H1 (cell line): ENCODE measurements around the gene SERPINA1. TPM values are rescaled to one million over a fixed set of nuclear protein-coding genes. Genes with fewer than 3 reads are reported as not detected.

Source experiments
- CTCF ChIA-PET: fragments of 300-600 bp; sonication (Branson Sonifier 250); formaldehyde crosslinking; loops from one replicate; lab custom pipeline; 2021; ENCODE audit not compliant: partially characterized antibody; lab: Charles Lee
- POLR2A ChIA-PET: fragments of 300-600 bp; sonication (Branson Sonifier 250); formaldehyde crosslinking; loops from one replicate; lab custom pipeline; 2021; ENCODE audit warnings: inconsistent platforms; ENCODE audit not compliant: partially characterized antibody; lab: Charles Lee
- DNase-seq, 2 experiments: peaks; one replicate each; pipeline versions ENCODE4 v3.0.0 to v3.0.0-alpha.2; 2010 to 2022; ENCODE audit warnings: low spot score in 2 of 2, low read depth in 1 of 2, mixed read lengths in 1 of 2
- FAIRE-seq: peaks from 2 replicates; lab custom pipeline; 2011; peaks lifted over from hg19 to GRCh38; lab: Jason Lieb, UNC
- H2AFZ ChIP-seq: 2 replicates; pipeline ENCODE4 v1.8.1; 2012; ENCODE audit warnings: low read length, inconsistent platforms
- H2AK5ac ChIP-seq: 2 replicates; pipeline ENCODE4 v1.6.1; 2013; ENCODE audit warnings: low read depth, low read length
- H2BK120ac ChIP-seq: replicated peaks from 2 replicates; pipeline ENCODE3; 2013; ENCODE audit warnings: low read depth, low read length, inconsistent platforms
- H2BK12ac ChIP-seq: 2 replicates; pipeline ENCODE4 v1.6.1; 2013; ENCODE audit warnings: low read depth, low read length
- H2BK15ac ChIP-seq: 2 replicates; pipeline ENCODE4 v1.6.1; 2013; ENCODE audit warnings: low read length
- H2BK20ac ChIP-seq: 2 replicates; pipeline ENCODE4 v1.6.1; 2013; ENCODE audit warnings: low read length
- H2BK5ac ChIP-seq: 2 replicates; pipeline ENCODE4 v1.6.1; 2013; ENCODE audit warnings: low read depth, low read length
- H3K14ac ChIP-seq: 2 replicates; pipeline ENCODE4 v1.6.1; 2013; ENCODE audit warnings: inconsistent platforms; ENCODE audit not compliant: insufficient read length
- H3K18ac ChIP-seq: 2 replicates; pipeline ENCODE4 v1.6.1; 2013; ENCODE audit warnings: low read length; ENCODE audit errors: extremely low read depth
- H3K23ac ChIP-seq: 2 replicates; pipeline ENCODE4 v1.6.1; 2013; ENCODE audit warnings: inconsistent platforms; ENCODE audit not compliant: insufficient read length
- H3K23me2 ChIP-seq: 2 replicates; pipeline ENCODE4 v1.6.1; 2013; ENCODE audit warnings: low read depth, low read length
- H3K27ac ChIP-seq: 2 replicates; pipeline ENCODE4 v1.6.1; 2011; ENCODE audit warnings: low read depth, low read length, inconsistent platforms
- H3K27me3 ChIP-seq, 4 experiments: replicated peaks in 1 of 4; 1 replicate in 1 of 4; 2 replicates in 3 of 4; pipeline versions ENCODE4 v1.6.1 to v1.8.1; 2011 to 2013; ENCODE audit warnings: low read length in 3 of 4, mild to moderate bottlenecking in 3 of 4, inconsistent platforms in 2 of 4, mixed read lengths in 2 of 4, moderate library complexity in 1 of 4; ENCODE audit not compliant: control insufficient read depth in 3 of 4, insufficient read depth in 3 of 4; ENCODE audit errors: extremely low read depth in 1 of 4
- H3K36me3 ChIP-seq, 4 experiments: 2 replicates each; pipeline versions ENCODE4 v1.6.1 to v1.8.1; 2011 to 2013; ENCODE audit warnings: mild to moderate bottlenecking in 4 of 4, low read length in 3 of 4, moderate library complexity in 2 of 4, control low read depth in 1 of 4, inconsistent platforms in 1 of 4; ENCODE audit not compliant: insufficient read depth in 4 of 4, control insufficient read depth in 2 of 4
- H3K4ac ChIP-seq: replicated peaks from 2 replicates; pipeline ENCODE3; 2013; ENCODE audit warnings: low read length, low read depth, mixed read lengths, inconsistent platforms; ENCODE audit not compliant: insufficient read length
- H3K4me1 ChIP-seq, 4 experiments: replicated peaks in 1 of 4; 1 replicate in 1 of 4; 2 replicates in 3 of 4; pipeline versions ENCODE4 v1.6.1 to v1.8.1; 2011 to 2013; ENCODE audit warnings: low read length in 3 of 4, inconsistent platforms in 2 of 4, mixed read lengths in 1 of 4; ENCODE audit not compliant: insufficient read depth in 4 of 4, control insufficient read depth in 3 of 4
- H3K4me2 ChIP-seq, 2 experiments: 2 replicates each; pipeline versions ENCODE4 v1.6.1 to v1.8.1; 2011 to 2013; ENCODE audit warnings: low read depth in 2 of 2, low read length in 2 of 2, control low read depth in 1 of 2, inconsistent platforms in 1 of 2, mild to moderate bottlenecking in 1 of 2; ENCODE audit not compliant: insufficient read depth in 1 of 2
- H3K4me3 ChIP-seq, 4 experiments: fragments of 200-600, 300-600 bp in 1 of 4; sonication (generic), shearing (Covaris generic), sonication (Bioruptor Twin) in 1 of 4; 2 replicates each; pipeline versions ENCODE4 v1.5.1 to v1.8.1; 2011 to 2016; ENCODE audit warnings: low read length in 4 of 4, low read depth in 3 of 4, control low read depth in 2 of 4, inconsistent platforms in 2 of 4, mild to moderate bottlenecking in 2 of 4, mixed read lengths in 1 of 4, moderate library complexity in 1 of 4; ENCODE audit not compliant: insufficient read depth in 2 of 4; ENCODE audit errors: extremely low read depth in 1 of 4
- H3K56ac ChIP-seq: replicated peaks from 2 replicates; pipeline ENCODE3; 2013; ENCODE audit warnings: low read depth, mild to moderate bottlenecking, mixed read lengths, low read length, inconsistent platforms; ENCODE audit not compliant: insufficient read length
- H3K79me1 ChIP-seq: 2 replicates; pipeline ENCODE4 v1.6.1; 2013; ENCODE audit warnings: low read depth, low read length, control low read depth
- H3K79me2 ChIP-seq, 2 experiments: 2 replicates each; pipeline versions ENCODE4 v1.6.1 to v1.8.1; 2012 to 2013; ENCODE audit warnings: low read length in 2 of 2, mild to moderate bottlenecking in 2 of 2, inconsistent platforms in 1 of 2; ENCODE audit not compliant: insufficient read depth in 2 of 2, control insufficient read depth in 1 of 2
- H3K9ac ChIP-seq, 4 experiments: replicated peaks in 1 of 4; 1 replicate in 1 of 4; 2 replicates in 3 of 4; pipeline versions ENCODE4 v1.6.1 to v1.8.1; 2011 to 2013; ENCODE audit warnings: low read depth in 3 of 4, low read length in 3 of 4, control low read depth in 2 of 4, mild to moderate bottlenecking in 2 of 4, moderate library complexity in 2 of 4, inconsistent platforms in 1 of 4; ENCODE audit errors: extremely low read depth in 1 of 4
- H3K9me3 ChIP-seq, 2 experiments: 2 replicates each; pipeline versions ENCODE4 v1.6.1 to v1.8.1; 2012 to 2013; ENCODE audit warnings: mild to moderate bottlenecking in 2 of 2, moderate library complexity in 2 of 2, control low read depth in 1 of 2, inconsistent platforms in 1 of 2, low read depth in 1 of 2, low read length in 1 of 2, mixed read lengths in 1 of 2; ENCODE audit not compliant: insufficient read depth in 2 of 2
- H4K20me1 ChIP-seq, 2 experiments: replicated peaks in 1 of 2; 2 replicates each; pipeline versions ENCODE3 to v1.8.1; 2011 to 2013; ENCODE audit warnings: inconsistent platforms in 2 of 2, low read length in 2 of 2, mild to moderate bottlenecking in 1 of 2; ENCODE audit not compliant: insufficient read depth in 2 of 2, control insufficient read depth in 1 of 2
- H4K5ac ChIP-seq: 2 replicates; pipeline ENCODE4 v1.6.1; 2013; ENCODE audit warnings: low read length, low read depth, mixed read lengths, inconsistent platforms; ENCODE audit not compliant: insufficient read length
- H4K8ac ChIP-seq: 2 replicates; pipeline ENCODE4 v1.8.0; 2013; ENCODE audit warnings: mild to moderate bottlenecking, moderate library complexity, low read length, inconsistent platforms; ENCODE audit not compliant: insufficient read depth; ENCODE audit errors: extremely low read depth
- H4K91ac ChIP-seq: replicated peaks from 2 replicates; pipeline ENCODE3; 2013; ENCODE audit warnings: low read length, mixed read lengths, inconsistent platforms; ENCODE audit not compliant: insufficient read length
- CEBPB ChIP-seq: IDR thresholded peaks from 2 replicates; pipeline ENCODE4 v1.6.1; 2012; ENCODE audit warnings: low read depth, low read length
- CHD2 ChIP-seq: IDR thresholded peaks from 2 replicates; pipeline ENCODE4 v1.6.1; 2012; ENCODE audit warnings: low read length, improper control_type of control experiment
- EZH2 ChIP-seq: fragments of 200-600 bp; sonication (generic); IDR thresholded peaks from 2 replicates; pipeline ENCODE4 v1.7.1; 2012; ENCODE audit warnings: low read depth, mild to moderate bottlenecking, moderate library complexity, low read length, inconsistent platforms; ENCODE audit not compliant: severe bottlenecking
- RBBP5 ChIP-seq: IDR thresholded peaks from 2 replicates; pipeline ENCODE4 v1.7.1; 2012; ENCODE audit warnings: low read depth, mild to moderate bottlenecking, inconsistent platforms, low read length, moderate library complexity, borderline replicate concordance
- SP4 ChIP-seq: IDR thresholded peaks from 2 replicates; pipeline ENCODE4 v1.6.1; 2012; ENCODE audit warnings: low read length, inconsistent platforms
- polyA plus RNA-seq, 7 experiments: library from polyadenylated mRNA; depleted of rRNA in 3 of 7; stranded (reverse) in 5 of 7; unstranded in 2 of 7; fragments of >200 nt in 5 of 7; fragments of 200-250 nt in 2 of 7; gene quantifications; 1 replicate in 5 of 7; 2 replicates in 1 of 7; 4 replicates in 1 of 7; pipeline versions ENCODE4 v1.2.1 to v1.2.3, GENCODE V29; 2011 to 2013; ENCODE audit warnings: missing spikeins in 2 of 7, mixed read lengths in 2 of 7
- total RNA-seq: library from RNA; stranded (reverse); fragmentation: NEBNext Ultra II Directional; extraction: Animal tissue kit (Norgen Biotek cat#: 25700); gene quantifications from 2 replicates; pipeline ENCODE4 v1.2.1, GENCODE V29; 2021

Gene SERPINA1
- total and polyA plus RNA-seq, 2 of the 8 experiments (the other 6 are each of a cell fraction or from before 2014, with no cell fraction given) = 0.08 TPM; not detected in 1

- Histone ChIP-seq H2AFZ (no peak overlapping the region), H2BK5ac (no peak overlapping the region), H2BK120ac (no peak overlapping the region), H2BK12ac (peak overlapping the region; percentile 75; the same call in 1 of the 2 replicates), H3K36me3 (no peaks in the 10 kb centered on the region), H4K5ac (no peak overlapping the region), H3K4me3 (peak overlapping the region in 1 of 4 experiments; percentile 34; a peak in 1 of 8 replicates), H3K56ac (no peak overlapping the region), H4K20me1 (no peaks in the 10 kb centered on the region), H3K4me1 (peaks cover 11 to 28% (median 23%) of the 10 kb centered on the region in 4 experiments; a peak in 6 of 7 replicates), H3K23me2 (no peaks in the 10 kb centered on the region), H3K9me3 (no peaks in the 10 kb centered on the region), H3K14ac (no peak overlapping the region), H4K8ac (no peak overlapping the region), H3K4ac (no peak overlapping the region), H3K27me3 (no peaks in the 10 kb centered on the region), H4K91ac (no peak overlapping the region), H2BK20ac (no peak overlapping the region), H3K4me2 (peak overlapping the region in 1 of 2 experiments; percentile 27; a peak in 2 of 4 replicates), H3K79me2 (no peaks in the 10 kb centered on the region), H2BK15ac (no peak overlapping the region), H3K9ac (no peak overlapping the region), H2AK5ac (peak overlapping the region; percentile 14; the same call in 1 of the 2 replicates), H3K23ac (no peak overlapping the region), H3K79me1 (no peaks in the 10 kb centered on the region), H3K18ac (no peak overlapping the region), H3K27ac (no peak overlapping the region)
- no peak for FAIRE-seq
- no peak for DNase-seq
- ChIA-PET CTCF (interaction anchor here (1.0 to 1.9 kb wide), 5 partner anchors 15 to 152 kb away, joined by 3 to 7 read pairs (median 5); no protein-coding TSS in a partner anchor), POLR2A (interaction anchor here (1.3 to 1.7 kb wide), 2 partner anchors 10 to 22 kb away, joined by 3 to 4 read pairs; no protein-coding TSS in a partner anchor)
- TF ChIP-seq CHD2 (no peak), SP4 (no peak), CEBPB (no peak), RBBP5 (no peak), EZH2 (no peak)
Observed at GRCh38 chr14:94396628-94397225, 8.3 kb upstream of the SERPINA1 start.
